ENCODE results near the gene KCNT1. TPM values are rescaled to one million over a fixed set of nuclear protein-coding genes. Genes with fewer than 3 reads are reported as not detected.

The KCNT1 gene
- total and polyA plus RNA-seq, 2 experiments from 2014 or later = 0.27 TPM; not detected in 1

DNA sequence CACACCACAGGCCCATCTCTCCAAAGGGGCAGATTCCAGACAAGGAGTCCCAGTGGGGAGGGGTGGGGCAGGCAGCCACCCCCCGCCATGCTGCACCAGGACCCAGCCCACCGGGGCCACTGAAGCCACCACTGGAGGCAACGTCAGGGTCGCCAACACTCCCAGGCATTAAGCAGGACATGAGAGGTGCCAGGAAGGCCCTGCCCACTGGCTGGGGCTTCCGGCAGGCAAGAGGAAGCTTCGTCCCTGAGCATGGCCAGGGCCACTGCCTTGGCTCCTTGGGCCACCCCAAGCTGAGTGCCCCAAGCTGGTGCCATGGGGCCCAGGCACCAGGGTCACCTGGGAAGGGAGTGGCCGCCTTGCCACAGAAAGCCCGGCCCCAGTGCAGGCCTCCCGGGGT lies 17.5 kb downstream of the KCNT1 start:
- Histone ChIP-seq H4K20me1 (ENCODE audit: insufficient read depth, poor library complexity, severe bottlenecking) (no peaks in the 10 kb centered on the region), H3K9me3 (ENCODE audit: low read depth) (no peaks in the 10 kb centered on the region), H3K9me2 (replicated peaks; ENCODE audit: insufficient read depth) (no peaks in the 10 kb centered on the region), H3K27ac (no peak overlapping the region), H3K4me2 (no peak overlapping the region), H2AFZ (no peak overlapping the region), H3K79me2 (no peaks in the 10 kb centered on the region), H3K4me1 (ENCODE audit: insufficient read depth) (no peaks in the 10 kb centered on the region), H3K4me3 (no peak overlapping the region), H3K36me3 (replicated peaks; ENCODE audit: insufficient read depth, low read depth) (no peaks in the 10 kb centered on the region), H3K27me3 (peaks cover 19% of the 10 kb centered on the region)
- no peak for TF ChIP-seq EZH2phosphoT487 (IDR thresholded peaks at IDR 0.05; ENCODE audit: low read depth, severe bottlenecking, unreplicated experiment)
- no peak for TF ChIP-seq EZH2 (IDR thresholded peaks at IDR 0.05; ENCODE audit: borderline replicate concordance)
- TF ChIP-seq, protein P1, sequence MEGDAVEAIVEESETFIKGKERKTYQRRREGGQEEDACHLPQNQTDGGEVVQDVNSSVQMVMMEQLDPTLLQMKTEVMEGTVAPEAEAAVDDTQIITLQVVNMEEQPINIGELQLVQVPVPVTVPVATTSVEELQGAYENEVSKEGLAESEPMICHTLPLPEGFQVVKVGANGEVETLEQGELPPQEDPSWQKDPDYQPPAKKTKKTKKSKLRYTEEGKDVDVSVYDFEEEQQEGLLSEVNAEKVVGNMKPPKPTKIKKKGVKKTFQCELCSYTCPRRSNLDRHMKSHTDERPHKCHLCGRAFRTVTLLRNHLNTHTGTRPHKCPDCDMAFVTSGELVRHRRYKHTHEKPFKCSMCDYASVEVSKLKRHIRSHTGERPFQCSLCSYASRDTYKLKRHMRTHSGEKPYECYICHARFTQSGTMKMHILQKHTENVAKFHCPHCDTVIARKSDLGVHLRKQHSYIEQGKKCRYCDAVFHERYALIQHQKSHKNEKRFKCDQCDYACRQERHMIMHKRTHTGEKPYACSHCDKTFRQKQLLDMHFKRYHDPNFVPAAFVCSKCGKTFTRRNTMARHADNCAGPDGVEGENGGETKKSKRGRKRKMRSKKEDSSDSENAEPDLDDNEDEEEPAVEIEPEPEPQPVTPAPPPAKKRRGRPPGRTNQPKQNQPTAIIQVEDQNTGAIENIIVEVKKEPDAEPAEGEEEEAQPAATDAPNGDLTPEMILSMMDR (IDR thresholded peaks at IDR 0.05; ENCODE audit: poor library complexity) = no peak
- no peak for DNase-seq (ENCODE audit: low spot score)
- 88% methylated on average over 9 of the region's 9 CpGs for WGBS (ENCODE audit: low lambda C conversion rate, missing lambda C conversion rate)

DNA sequence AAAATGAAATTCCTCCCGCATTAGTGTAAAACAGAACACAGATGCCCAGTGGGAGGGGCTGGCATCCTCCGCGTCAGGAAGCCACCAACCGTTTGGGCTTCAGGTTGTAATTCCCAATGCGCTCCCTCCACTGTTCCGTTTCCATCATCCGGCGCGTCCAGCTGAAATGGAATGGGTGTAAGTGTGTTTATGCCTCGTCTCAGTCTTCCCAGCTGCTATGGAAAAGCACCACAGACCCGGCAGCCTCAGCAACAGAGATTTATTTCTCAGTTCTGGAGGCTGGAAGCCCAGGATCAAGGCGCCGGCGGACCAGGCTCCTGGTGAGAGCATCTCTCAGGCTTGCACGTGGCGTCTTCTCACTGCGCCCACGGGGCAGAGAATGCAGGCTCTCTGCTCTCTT lies 20.4 kb downstream of the KCNT1 start:
- Histone ChIP-seq H3K4me1 (ENCODE audit: insufficient read depth) (no peaks in the 10 kb centered on the region), H3K79me2 (no peaks in the 10 kb centered on the region), H3K36me3 (replicated peaks; ENCODE audit: insufficient read depth, low read depth) (no peaks in the 10 kb centered on the region), H3K9me2 (replicated peaks; ENCODE audit: insufficient read depth) (no peaks in the 10 kb centered on the region), H2AFZ (no peak overlapping the region), H3K27ac (no peak overlapping the region), H4K20me1 (ENCODE audit: insufficient read depth, poor library complexity, severe bottlenecking) (no peaks in the 10 kb centered on the region), H3K4me2 (no peak overlapping the region), H3K4me3 (no peak overlapping the region), H3K9me3 (ENCODE audit: low read depth) (no peaks in the 10 kb centered on the region), H3K27me3 (no peaks in the 10 kb centered on the region)
- TF ChIP-seq EZH2phosphoT487 (IDR thresholded peaks at IDR 0.05; ENCODE audit: low read depth, severe bottlenecking, unreplicated experiment) (no peak), EZH2 (IDR thresholded peaks at IDR 0.05; ENCODE audit: borderline replicate concordance) (no peak)
- TF ChIP-seq, protein P1 (IDR thresholded peaks at IDR 0.05; ENCODE audit: poor library complexity) = no peak
- no peak for DNase-seq (ENCODE audit: low spot score)
- WGBS (ENCODE audit: low lambda C conversion rate, missing lambda C conversion rate) = 88% methylated on average over 18 of the region's 18 CpGs

DNA sequence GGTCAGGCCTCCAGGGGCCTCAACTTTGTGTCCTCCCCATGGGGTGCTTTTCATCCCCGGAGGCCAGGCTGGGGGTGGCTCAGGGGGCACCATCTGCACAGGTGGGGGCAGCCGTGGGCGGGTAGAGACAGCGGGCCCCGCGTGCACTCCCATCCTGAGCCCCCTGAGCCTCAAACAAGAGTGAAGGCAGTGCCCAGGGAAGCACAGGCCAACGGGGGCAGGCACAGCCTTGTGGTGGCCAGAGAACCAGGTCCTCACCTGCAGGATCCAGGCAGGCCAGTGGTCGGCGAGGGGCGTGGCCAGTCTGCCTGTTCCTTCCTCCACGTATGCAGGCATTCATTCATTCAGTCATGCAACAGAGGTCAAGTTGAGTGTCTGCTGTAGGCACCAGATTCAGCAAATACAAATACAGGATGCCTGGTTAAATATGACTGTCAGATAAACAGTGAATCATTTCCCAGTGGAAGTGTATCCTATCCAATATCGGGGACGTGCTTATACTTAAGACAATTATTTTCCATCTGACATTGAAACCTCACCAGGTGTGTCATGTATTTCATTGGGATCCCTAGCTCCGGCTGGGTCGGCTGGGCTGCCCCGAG lies 22.3 kb downstream of the KCNT1 start:
- Histone ChIP-seq H3K27ac (no peak overlapping the region), H3K9me3 (ENCODE audit: low read depth) (no peaks in the 10 kb centered on the region), H3K27me3 (no peaks in the 10 kb centered on the region), H3K4me2 (no peak overlapping the region), H3K4me1 (ENCODE audit: insufficient read depth) (no peaks in the 10 kb centered on the region), H3K36me3 (replicated peaks; ENCODE audit: insufficient read depth, low read depth) (no peaks in the 10 kb centered on the region), H4K20me1 (ENCODE audit: insufficient read depth, poor library complexity, severe bottlenecking) (no peaks in the 10 kb centered on the region), H3K79me2 (no peaks in the 10 kb centered on the region), H2AFZ (no peak overlapping the region), H3K9me2 (replicated peaks; ENCODE audit: insufficient read depth) (no peaks in the 10 kb centered on the region), H3K4me3 (no peak overlapping the region)
- 87% methylated on average over 15 of the region's 16 CpGs for WGBS (ENCODE audit: low lambda C conversion rate, missing lambda C conversion rate)
- no peak for DNase-seq (ENCODE audit: low spot score)
- TF ChIP-seq EZH2phosphoT487 (IDR thresholded peaks at IDR 0.05; ENCODE audit: low read depth, severe bottlenecking, unreplicated experiment) = no peak
- TF ChIP-seq, protein P1 (IDR thresholded peaks at IDR 0.05; ENCODE audit: poor library complexity) = no peak
- TF ChIP-seq EZH2 (IDR thresholded peaks at IDR 0.05; ENCODE audit: borderline replicate concordance) = no peak

Measured in hepatocyte (in vitro differentiated cells).